Left renal pelvis (tissue), 4 donors: ENCODE data around the gene TMEM135. TPM values are rescaled to one million over a fixed set of nuclear protein-coding genes. Genes with fewer than 3 reads are reported as not detected.
"Not testable (repeated sequence)": the region's sequence is repeated elsewhere in the genome, so short reads cannot be mapped to it uniquely, and the experiment has no call there.

Experiments
- DNase-seq, 4 donors: peaks; one replicate each; pipeline ENCODE4 v3.0.0-alpha.2; 2013; ENCODE audit warnings: low read depth in 4 of 4, low spot score in 3 of 4
- polyA plus RNA-seq, 4 donors: library from polyadenylated mRNA; unstranded; fragments of 120-200 nt; gene quantifications; one replicate each; pipeline ENCODE4 v1.2.1, GENCODE V29; 2013; ENCODE audit not compliant: insufficient read length in 4 of 4

Gene TMEM135
- polyA plus RNA-seq, 4 donors, result 33.4 to 42.3 (median 35.7) TPM

- no peak for DNase-seq
Measured at GRCh38 chr11:87251560-87251959, 213.8 kb downstream of the TMEM135 start.

- no peak for DNase-seq
Measured at GRCh38 chr11:87252869-87253268, 215.1 kb downstream of the TMEM135 start.

- DNase-seq, result no peak
Measured at GRCh38 chr11:87254562-87254961, 216.8 kb downstream of the TMEM135 start.

- no peak for DNase-seq
Measured at GRCh38 chr11:87255589-87255988, 217.9 kb downstream of the TMEM135 start.

GRCh38 chr11:87256694-87257340 is 219.1 kb downstream of the TMEM135 start:
- no peak for DNase-seq

GRCh38 chr11:87258171-87258833 is 220.6 kb downstream of the TMEM135 start:
- no peak for DNase-seq

- DNase-seq, result no peak
Measured at GRCh38 chr11:87259736-87260135, 222.0 kb downstream of the TMEM135 start.

- DNase-seq, result no peak
Measured at GRCh38 chr11:87260811-87261210, 223.1 kb downstream of the TMEM135 start.

- no peak for DNase-seq
Measured at GRCh38 chr11:87263264-87263838, 225.6 kb downstream of the TMEM135 start.

- no peak for DNase-seq
Measured at GRCh38 chr11:87263979-87264378, 226.2 kb downstream of the TMEM135 start.

GRCh38 chr11:87265132-87265531 is 227.4 kb downstream of the TMEM135 start:
- DNase-seq, result no peak

GRCh38 chr11:87265979-87266378 is 228.2 kb downstream of the TMEM135 start:
- no peak for DNase-seq

GRCh38 chr11:87266751-87267150 is 229.0 kb downstream of the TMEM135 start:
- DNase-seq, result no peak

- DNase-seq, result not testable (repeated sequence)
Measured at GRCh38 chr11:87271951-87272350, 234.2 kb downstream of the TMEM135 start.

GRCh38 chr11:87275176-87275575 is 237.4 kb downstream of the TMEM135 start:
- no peak for DNase-seq

GRCh38 chr11:87280143-87280542 is 242.4 kb downstream of the TMEM135 start:
- no peak for DNase-seq

GRCh38 chr11:87281496-87281895 is 243.8 kb downstream of the TMEM135 start:
- no peak for DNase-seq

GRCh38 chr11:87284306-87284705 is 246.6 kb downstream of the TMEM135 start:
- no peak for DNase-seq

- not testable (repeated sequence) for DNase-seq
Measured at GRCh38 chr11:87285674-87286073, 247.9 kb downstream of the TMEM135 start.

- DNase-seq, result no peak
Measured at GRCh38 chr11:87286338-87286737, 248.6 kb downstream of the TMEM135 start.

- peak in 2 of 4 donors; percentile 55 to 58 for DNase-seq
Measured at GRCh38 chr11:87290304-87290922, 252.7 kb downstream of the TMEM135 start.

GRCh38 chr11:87292598-87292997 is 254.9 kb downstream of the TMEM135 start:
- no peak for DNase-seq
